T-helper 2 cell treated with Interferon-gamma antibody and Interleukin-4, amounts not matched to agents 100 ng/mL and 5 ng/mL, for 36 hours (primary cell): ENCODE results near the gene MCTP1. TPM values are rescaled to one million over a fixed set of nuclear protein-coding genes. Genes with fewer than 3 reads are reported as not detected.
"Not testable (repeated sequence)": the region's sequence is repeated elsewhere in the genome, so short reads cannot be mapped to it uniquely, and the experiment has no call there.

Source experiments
- intact Hi-C: fragments of 100-400 bp; cut with micrococcal nuclease; formaldehyde crosslinking; loops from one replicate; pipeline ENCODE4 v1.15.1; 2023
- total RNA-seq: library from RNA; stranded (reverse); gene quantifications from 2 replicates; pipeline ENCODE4 v1.2.3, GENCODE V29; 2022

MCTP1 gene
- total RNA-seq, 1 donor from 2014 or later = not detected

- intact Hi-C loops = no loop called here
These were observed 93.6 kb downstream of the MCTP1 start for GRCh38 chr5:95191330-95191729.

GRCh38 chr5:95184924-95185323, 100.0 kb downstream of the MCTP1 start:
- intact Hi-C loops = no loop called here

GRCh38 chr5:95181644-95182043, 103.2 kb downstream of the MCTP1 start:
- intact Hi-C loops = no loop called here

GRCh38 chr5:95178046-95178651, 106.7 kb downstream of the MCTP1 start:
- intact Hi-C loops = no loop called here

GRCh38 chr5:95177456-95177855, 107.4 kb downstream of the MCTP1 start:
- intact Hi-C loops = no loop called here

GRCh38 chr5:95175106-95175505, 109.8 kb downstream of the MCTP1 start:
- intact Hi-C loops = no loop called here

GRCh38 chr5:95172659-95173058, 112.2 kb downstream of the MCTP1 start:
- intact Hi-C loops = no loop called here

- intact Hi-C loops = no loop called here
These were observed 120.0 kb downstream of the MCTP1 start for GRCh38 chr5:95164861-95165260.

GRCh38 chr5:95163079-95163478, 121.8 kb downstream of the MCTP1 start:
- intact Hi-C loops = no loop called here

- intact Hi-C loops = no loop called here
These were observed 122.5 kb downstream of the MCTP1 start for GRCh38 chr5:95162231-95162992.

GRCh38 chr5:95159603-95160002, 125.3 kb downstream of the MCTP1 start:
- intact Hi-C loops = no loop called here

- intact Hi-C loops = no loop called here
These were observed 129.0 kb downstream of the MCTP1 start for GRCh38 chr5:95155888-95156287.

- intact Hi-C loops = no loop called here
These were observed 131.4 kb downstream of the MCTP1 start for GRCh38 chr5:95153511-95153910.

- intact Hi-C loops = no loop called here
These were observed 132.4 kb downstream of the MCTP1 start for GRCh38 chr5:95152535-95152934.

GRCh38 chr5:95152131-95152530, 132.8 kb downstream of the MCTP1 start:
- intact Hi-C loops = no loop called here

- intact Hi-C loops = no loop called here
These were observed 133.2 kb downstream of the MCTP1 start for GRCh38 chr5:95151694-95152093.

GRCh38 chr5:95149387-95149786, 135.5 kb downstream of the MCTP1 start:
- intact Hi-C loops = no loop called here

GRCh38 chr5:95148453-95148852, 136.4 kb downstream of the MCTP1 start:
- intact Hi-C loops = no loop called here

GRCh38 chr5:95143858-95144257, 141.0 kb downstream of the MCTP1 start:
- intact Hi-C loops = not testable (repeated sequence)

- intact Hi-C loops = no loop called here
These were observed 142.7 kb downstream of the MCTP1 start for GRCh38 chr5:95142145-95142544.

- intact Hi-C loops = no loop called here
These were observed 143.8 kb downstream of the MCTP1 start for GRCh38 chr5:95141141-95141540.

GRCh38 chr5:95134326-95134725, 150.6 kb downstream of the MCTP1 start:
- intact Hi-C loops = no loop called here

GRCh38 chr5:95132096-95132495, 152.8 kb downstream of the MCTP1 start:
- intact Hi-C loops = no loop called here
